HCT116 (cell line): Measurements from ENCODE around the gene CALR3.

Experiments used
- CEBPB ChIP-seq: IDR thresholded peaks from 2 replicates; pipeline ENCODE4 v1.6.1; 2012; ENCODE audit warnings: low read depth
- CTCF ChIP-seq, 3 experiments: fragments of 200-600 bp in 1 of 3; sonication (generic) in 1 of 3; IDR thresholded peaks in 2 of 3; conservative IDR thresholded peaks in 1 of 3; 2 replicates each; pipeline ENCODE4 v1.5.1; 2012 to 2017; ENCODE audit warnings: low read depth in 2 of 3, low read length in 2 of 3, antibody characterized with exemption in 1 of 3, borderline replicate concordance in 1 of 3, control low read depth in 1 of 3, mild to moderate bottlenecking in 1 of 3, mixed read lengths in 1 of 3, mixed run types in 1 of 3, moderate library complexity in 1 of 3; ENCODE audit not compliant: insufficient read depth in 1 of 3
- EZH2 ChIP-seq: fragments of 200-600 bp; sonication (generic); IDR thresholded peaks from 2 replicates; pipeline ENCODE4 v1.6.1; 2017; ENCODE audit warnings: antibody characterized with exemption, mixed run types
- EZH2phosphoT487 ChIP-seq: fragments of 200-600 bp; IDR thresholded peaks from 2 replicates; pipeline ENCODE4 v1.6.1; 2018; ENCODE audit warnings: antibody characterized with exemption, borderline replicate concordance

DNA sequence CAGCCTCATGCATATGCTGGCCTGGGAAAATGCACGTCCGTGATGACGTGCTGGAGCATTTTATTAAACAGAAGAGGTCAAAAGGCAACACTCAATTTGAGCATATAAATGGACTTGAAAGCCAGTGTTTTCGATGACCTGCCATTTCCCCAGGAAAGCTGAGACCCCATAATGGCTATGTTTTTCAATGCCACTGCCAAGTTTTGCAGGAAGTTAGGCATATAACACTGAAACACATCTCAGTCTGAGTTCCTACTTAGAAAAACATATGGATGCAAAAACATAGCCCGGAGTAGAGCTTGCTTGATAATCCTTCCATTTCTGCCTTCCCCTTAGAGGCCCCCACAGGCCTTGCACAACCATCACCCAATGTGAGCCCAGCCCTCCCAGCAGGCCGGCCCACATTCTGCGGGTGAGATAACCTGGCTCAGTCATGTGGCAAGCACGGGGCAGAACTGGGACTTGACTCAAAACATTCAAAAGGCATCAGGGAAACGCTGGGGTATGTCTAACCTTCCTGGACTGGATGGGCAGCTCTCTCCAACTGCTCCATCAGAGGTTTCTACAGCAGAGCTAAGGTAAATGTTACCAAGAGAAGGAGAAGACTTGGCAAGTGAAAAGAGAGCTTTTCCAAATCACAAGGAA lies 49.1 kb downstream of the CALR3 start:
- TF ChIP-seq EZH2 (no peak), CEBPB (no peak), CTCF (IDR thresholded peaks at IDR 0.05 in 2 of 3, conservative IDR thresholded peaks at IDR 0.05 in 1 of 3; ENCODE audit: borderline replicate concordance in 1 of 3, insufficient read depth in 1 of 3, low read depth in 2 of 3, low read length in 2 of 3) (no peak), EZH2phosphoT487 (no peak)
